Stimulated activated CD4-positive, alpha-beta T cell treated with anti-CD3 and anti-CD28 coated beads, Interleukin-1b, Interleukin-23, amount 100 ng/mL, for 48 hours (primary cell): ENCODE data around the gene KLK8.
A peak's percentile ranks its signal among the peaks of the same experiment; 100 is the strongest.
"Not testable (repeated sequence)": the region's sequence is repeated elsewhere in the genome, so short reads cannot be mapped to it uniquely, and the experiment has no call there.

Source experiments
- DNase-seq: peaks from one replicate; pipeline ENCODE4 v3.0.0-alpha.2; 2020

The KLK8 gene

DNA sequence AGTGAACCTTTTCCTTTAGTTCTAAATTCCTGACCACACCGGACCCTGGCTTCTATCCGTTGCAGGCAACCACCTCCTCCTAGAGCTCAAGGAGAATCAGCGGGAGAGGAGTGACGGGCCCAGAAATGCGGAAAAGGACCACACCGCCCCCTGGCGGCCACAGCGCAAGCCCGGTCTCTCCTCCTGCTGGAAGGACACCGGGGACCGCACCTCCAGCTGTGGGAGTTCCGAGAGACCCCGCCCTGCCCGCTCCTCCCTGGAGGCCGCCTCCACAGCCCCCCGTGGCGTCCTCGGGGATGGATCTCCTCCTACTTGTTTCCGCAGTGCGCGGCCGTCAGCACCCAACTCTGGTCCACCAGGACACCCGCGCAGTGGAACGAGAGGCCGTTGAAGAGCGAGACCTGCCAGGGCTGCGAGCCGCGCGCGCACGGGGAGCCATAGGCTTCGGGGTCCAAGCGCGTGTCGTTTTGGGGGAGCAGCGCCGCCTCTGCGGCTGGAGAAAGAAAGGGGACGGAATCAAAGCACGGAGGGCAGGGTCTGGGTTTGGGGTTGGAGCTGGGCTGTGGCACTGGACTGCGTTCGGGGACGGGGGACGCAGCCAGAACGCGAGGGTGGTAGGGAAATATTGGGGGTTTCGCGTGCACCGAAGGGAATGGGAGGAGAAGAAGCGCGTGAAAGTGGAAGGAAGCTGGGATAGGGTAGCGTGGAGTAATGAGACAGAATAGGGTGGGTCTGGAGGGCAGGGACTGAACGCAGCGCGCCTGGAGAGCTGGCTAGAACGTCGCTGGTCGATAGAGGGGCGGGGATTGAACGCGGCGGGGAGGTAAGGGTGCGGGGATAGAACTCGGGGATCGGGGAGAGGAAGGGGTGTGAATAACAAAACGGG is 15.6 kb upstream of the KLK8 start:
- peak; percentile 69 for DNase-seq

DNA sequence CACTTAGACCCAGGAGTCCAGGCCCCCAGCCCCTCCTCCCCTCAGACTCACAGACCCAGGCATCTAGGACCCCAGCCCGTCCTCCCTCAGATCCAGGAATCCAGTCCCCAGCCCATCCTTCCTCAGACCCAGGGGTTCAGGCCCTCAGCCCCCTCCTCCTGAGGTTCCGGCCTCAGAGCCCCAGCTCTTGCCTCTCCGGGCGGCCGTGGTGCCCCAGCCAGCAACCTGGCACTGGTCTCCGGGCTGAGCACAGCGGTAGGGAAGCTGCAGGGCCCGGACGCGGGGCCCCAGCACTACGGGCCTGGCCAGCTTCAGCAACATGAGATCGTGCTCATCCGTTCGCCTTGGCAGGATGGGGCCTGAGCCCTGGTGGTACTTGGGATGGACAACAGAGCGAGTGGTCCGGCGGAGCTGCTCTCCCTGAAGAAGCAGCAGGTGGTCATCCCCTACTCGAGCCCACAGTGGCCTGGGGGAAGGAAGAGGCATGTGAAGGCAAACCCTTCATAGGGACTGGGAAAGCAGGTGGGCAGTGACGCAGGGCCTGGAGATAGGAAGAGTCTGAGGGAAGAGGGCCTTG is 14.4 kb upstream of the KLK8 start:
- no peak for DNase-seq

DNA sequence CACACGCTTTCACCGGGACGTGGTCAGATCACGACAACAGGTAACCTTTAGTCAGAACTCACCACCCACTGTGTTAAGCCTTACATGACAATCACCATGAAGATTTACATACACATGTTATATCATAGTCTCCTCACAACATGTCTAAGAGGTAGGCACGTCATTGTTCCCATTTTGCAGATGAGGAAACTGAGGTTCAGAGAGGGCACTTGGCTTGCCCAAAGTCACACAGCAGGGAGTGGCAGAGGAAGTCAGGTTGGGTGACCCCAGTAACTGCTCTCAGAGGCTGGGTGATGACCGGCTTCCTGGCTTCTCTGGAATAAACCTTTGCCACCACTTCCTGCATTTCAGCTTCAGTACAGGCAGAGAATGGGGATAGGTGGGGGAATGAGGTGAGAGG is 12.8 kb upstream of the KLK8 start:
- no peak for DNase-seq

DNA sequence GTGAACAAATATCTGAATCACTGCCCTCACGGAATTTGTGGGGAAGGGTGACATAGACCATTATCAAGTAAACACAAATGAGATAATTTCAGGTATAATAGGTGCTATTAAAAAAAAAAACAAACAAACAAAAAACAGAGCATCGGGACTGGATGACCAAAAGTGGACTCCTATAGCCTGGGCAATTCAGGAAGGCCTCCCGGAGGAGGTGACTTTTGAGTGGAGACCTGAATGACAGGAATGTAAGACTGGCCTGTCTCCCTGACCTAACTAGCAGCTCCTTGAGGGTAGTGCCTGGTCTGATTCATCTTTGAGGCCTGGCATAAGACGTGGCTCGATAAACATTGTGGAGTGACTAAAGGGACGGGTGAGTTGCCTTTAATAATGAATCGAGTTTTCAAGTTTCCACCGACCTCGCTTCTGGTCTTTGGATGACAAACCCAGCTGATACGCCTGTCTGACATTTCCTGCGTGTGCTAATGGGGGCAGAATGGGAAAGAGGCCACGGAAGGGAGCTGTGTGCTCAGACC is 11.3 kb upstream of the KLK8 start:
- DNase-seq, result no peak

DNA sequence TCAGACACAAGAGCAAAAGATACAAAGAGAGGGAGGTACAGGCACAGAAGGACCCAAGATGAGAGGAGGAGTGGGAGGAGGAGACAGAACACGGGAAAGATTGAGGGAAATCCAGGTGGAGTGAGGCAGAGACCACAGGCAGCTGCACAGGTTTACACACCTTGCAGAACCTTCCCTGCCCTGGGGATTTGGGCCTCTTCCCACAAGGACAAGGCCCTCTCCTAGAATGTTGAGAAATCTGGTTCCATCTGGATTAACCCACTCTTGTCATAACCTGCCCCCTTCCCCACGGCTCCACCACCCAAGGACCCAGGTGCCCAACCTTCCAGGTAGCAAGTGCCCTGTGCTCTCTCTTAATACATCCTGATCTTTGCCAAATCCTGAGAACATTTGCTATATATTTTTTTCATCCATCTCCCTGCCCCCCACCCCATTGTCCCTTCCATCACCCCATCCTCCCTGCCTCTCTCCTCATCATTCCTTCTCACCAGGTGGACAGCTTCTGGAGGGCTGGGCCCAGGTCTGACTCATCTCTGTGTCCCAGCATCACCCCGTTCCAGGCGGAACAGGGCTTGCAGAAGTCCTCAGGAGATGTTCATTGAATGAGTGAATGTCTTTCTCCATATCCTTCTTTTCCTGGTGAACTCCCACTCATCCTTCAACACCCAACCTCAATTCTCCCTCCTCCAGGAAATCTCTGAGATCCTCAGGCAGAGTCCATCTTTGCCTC is 8.8 kb upstream of the KLK8 start:
- no peak for DNase-seq

DNA sequence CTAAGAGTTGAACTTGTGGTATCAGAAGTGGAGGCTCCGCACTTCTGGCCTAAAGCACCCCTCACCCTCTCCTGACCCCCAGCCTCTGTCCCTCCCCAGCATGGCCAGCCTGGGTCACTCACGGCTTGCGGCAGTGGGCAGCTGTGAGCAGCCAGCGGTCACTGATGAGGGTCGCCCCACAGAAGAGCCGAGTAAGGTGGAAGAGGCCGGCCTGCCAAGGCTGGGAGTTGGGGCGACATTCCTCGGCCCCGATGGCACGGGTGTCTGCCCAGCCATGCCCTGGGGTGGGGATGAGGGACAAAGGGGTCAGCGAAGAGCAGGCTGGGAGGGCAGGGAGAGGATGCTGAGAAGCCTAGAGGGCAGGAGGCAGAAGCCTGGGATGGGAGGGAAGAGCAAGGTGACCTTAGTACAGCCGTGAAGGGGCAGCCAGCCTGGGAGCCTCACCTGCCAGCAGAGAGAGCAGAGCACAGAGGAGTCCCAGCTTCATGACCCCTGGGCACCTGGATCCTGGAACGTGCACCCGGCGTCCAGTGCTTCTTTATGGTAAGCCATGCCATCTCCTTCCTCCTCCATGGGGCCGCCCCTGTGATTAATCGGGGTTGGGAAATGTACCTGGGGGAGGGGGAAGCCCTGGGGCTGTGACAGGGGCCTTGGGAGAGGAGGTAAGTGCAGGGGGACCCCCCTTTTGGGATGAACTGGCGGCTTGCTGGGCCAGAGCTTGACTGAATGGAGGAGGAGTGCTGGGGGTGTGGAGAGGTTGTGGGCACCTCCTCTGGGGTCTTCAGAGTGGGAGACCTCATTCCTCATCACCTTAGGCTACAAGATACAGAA is 7.9 kb upstream of the KLK8 start:
- DNase-seq, result no peak

DNA sequence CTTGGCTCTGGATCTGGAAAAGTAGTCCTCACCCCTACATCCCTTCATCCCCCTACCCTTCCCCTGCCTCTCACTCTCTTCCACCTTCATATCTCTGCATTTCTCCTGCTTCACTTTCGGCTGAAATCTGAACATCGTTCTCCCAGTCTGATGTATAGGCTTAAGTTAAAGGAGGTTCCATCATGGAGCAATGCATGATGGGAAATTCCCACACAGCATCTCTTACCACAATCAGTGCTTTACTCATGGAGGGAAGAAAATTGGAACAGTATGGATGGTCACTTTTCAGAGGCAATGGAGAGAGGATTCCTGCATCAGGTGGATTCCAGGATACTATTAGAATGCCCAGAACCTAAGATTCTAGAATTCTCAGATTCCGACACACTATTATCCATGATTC is 6.1 kb upstream of the KLK8 start:
- DNase-seq, result no peak

DNA sequence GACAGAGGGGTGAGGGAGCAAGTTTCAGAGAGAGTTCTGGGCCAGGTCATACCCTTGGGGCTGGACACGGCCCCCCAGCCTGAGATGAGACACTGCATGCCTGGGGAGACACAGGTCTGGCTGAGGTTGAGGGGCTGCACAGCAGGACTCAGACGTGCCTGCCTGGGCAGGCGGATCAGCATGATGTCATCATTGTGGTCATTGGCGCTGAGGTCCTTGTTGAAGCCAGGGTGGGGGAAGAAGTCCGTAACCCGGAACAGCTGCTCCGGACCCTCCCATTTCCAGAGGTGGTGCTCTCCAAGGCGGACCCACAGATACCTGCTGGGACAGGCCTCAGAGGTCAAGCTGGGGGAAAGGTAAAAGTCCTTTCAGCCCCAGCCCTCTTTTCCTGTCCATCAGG is 5.0 kb upstream of the KLK8 start:
- DNase-seq, result no peak

DNA sequence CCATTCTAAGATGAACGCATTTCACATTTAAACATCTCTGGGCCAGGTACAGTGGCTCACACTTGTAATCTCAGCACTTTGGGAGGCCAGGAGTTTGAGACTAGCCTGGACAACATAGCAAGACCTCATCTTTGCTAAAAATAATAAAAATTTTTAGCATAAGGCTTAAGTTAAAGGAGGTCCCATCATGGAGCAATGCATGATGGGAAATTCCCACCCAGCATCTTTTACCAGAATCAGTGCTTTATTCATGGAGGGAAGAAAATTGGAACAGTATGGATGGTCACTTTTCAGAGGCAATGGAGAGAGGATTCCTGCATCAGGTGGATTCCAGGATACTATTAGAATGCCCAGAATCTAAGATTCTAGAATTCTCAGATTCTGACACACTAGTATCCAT is 3.8 kb upstream of the KLK8 start:
- DNase-seq, result no peak

DNA sequence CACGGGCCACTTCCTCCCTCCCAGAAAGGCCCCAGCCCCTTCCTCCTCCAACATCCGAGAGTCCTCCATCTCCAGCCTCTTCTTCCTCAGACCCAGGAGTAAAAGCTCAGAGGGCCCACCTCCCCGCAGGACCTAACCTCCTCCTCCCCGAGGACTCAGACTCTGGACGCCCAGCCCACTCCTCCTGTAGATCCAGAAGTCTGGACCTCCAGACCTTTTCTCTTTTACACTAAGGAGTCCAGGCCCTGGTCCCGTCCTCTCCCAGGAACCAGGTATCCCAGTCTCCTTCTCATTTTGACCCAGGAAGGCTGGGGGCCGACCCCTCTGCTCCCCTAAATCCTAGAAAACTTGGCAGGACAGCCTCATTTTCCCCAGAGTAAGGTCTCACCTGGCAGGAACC is 1.9 kb upstream of the KLK8 start:
- no peak for DNase-seq

DNA sequence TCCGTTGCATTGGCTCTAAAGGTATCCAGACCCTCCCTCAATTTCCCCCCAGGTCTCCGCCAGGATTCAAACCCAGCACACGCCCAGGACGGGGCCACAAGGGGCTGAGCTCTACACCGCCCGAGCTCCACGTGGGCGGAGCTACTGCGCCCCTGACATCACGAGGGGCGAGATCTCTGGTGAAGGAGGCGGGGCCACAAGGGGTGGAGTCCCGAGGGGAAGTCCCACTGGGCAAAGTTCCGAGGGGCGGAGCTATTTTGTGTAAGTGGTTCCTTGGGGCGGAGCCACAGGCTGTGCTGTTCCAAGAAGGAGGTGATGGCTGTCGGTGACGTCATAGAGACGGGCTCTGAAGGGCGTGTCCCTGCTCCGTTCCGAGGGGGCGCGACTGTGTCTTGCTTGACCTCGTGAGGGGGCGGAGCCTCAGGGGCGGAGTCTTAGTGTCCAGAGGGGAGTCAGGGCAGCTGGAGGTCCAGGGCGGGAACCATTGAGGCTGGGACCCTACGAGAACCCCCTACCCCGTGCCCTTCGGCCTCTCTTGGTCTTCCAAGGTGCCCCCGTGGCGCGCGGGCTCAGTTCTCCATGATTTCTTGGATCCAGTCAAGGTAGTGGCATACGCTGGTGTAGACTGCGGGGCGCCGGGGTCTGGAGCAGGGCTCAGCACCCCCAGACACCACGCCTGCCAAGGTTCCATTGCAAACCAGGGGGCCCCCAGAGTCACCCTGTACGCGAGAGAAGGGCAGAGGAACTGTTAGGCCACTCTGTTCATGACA is 1.3 kb upstream of the KLK8 start:
- peak; percentile 44 for DNase-seq

DNA sequence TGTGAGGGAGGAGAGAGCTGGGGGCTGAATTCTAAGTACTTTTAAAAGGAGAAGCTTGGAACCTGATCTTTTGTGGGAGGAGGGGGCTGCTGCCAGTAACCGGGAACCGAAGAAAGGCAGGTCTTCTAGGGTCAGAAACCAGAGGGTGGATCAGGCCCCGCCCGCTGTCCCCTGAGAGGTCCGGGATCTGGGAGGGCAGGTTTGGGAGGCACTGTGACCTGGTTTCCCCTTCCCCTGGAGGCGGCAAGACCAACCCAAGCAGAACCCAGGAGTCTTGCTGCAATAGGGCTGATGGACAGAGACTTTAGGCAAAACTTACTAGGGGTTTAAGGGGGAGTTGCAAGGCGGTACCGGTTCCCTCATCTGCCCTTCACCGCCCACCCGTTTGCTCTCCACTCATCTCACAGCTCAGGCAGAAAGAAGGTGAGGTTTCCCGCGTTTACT is 707 bp upstream of the KLK8 start:
- no peak for DNase-seq

DNA sequence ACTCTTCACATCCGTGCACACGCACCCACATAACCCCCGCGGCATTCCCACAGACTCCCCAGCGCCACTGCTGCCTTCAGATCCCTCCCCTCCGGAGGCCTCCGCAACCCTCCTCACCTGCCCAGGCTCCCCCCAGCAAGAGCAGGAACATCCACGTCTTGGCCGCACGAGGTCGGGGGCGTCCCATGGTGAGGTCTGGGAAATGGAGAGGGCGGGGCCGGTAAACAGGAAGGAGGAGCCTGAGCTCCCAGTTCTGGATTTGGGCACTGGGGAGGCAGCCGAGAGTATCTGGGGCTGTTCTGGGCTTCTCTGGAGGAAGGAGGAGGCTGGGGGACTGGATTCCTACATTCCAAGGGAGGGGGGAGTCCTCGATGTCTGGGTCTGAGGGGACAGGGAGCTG is 423 bp downstream of the KLK8 start:
- DNase-seq, result no peak

DNA sequence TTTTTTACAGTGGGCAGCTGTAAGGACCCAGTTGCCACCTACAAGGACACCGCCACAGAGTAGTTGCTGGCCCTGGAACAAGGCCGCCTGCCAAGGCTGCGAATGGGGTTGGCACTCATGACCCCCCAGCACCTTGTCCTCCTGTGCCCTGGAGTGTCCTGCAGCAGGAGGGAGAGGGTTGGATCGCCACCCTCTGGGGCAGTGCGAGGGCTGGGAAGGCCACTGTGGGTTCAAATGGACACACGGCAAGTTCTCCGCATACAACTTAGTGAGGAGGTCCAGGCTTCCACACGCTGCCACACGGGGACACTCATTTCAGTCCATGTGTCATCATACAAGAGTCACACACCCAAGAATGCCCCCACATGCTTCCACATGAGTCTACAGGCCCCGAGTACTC is 978 bp downstream of the KLK8 start:
- DNase-seq, result no peak

DNA sequence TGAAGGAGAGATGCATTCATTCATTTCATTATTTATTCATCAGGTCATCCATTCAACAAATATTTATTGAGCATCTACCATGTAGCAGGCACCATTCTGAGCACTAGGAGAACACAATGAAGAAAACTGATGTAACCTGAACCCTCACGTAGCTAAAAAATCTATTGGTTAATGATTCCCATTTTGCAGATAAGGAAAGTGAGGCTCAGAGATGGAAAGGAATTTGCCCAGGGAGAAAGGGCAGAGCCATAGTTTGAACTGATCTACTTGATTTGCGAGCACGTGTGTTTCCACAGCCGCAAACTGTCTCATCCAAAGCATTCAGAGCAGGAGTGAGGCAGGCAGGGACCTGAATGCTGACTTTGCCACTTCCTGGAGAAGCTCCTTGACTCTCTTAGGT is 2.7 kb downstream of the KLK8 start:
- no peak for DNase-seq

DNA sequence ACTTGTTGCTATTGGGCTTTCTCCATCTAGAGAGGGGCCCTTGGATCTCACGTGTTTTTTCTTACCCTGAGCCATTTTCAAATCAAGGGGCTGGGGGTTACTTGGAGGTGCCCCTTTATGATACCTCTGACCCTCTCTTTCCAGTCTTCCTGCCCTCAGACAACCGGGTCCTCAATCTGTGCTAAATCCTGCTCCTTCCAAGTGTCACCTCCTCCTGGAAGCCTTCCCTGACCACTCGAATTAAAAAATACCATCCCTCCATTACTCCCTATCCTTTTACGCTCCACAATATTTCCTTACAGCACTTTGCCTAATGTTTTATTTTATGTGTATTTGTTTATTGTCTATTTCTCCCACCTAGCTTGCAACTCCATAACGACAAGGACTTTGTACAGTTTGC is 3.3 kb downstream of the KLK8 start:
- DNase-seq, result no peak

DNA sequence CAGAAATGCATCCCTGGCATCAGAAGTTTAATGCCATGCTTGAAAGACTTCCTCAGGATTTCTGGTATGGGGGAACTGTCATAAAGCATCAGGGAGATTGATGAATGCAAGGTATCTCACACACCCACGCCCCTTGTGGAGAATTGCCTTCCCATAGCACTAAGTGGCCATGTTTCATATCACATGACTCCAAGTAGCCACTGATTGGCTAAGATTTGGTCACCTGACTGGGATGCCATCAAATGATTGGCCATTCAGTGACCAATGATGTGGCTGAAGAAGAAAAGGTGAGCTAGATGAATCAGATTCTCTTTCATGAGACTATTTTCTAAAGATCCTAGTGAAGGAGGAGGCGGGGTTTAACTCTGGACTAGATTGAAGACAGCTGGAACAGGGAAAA is 7.3 kb downstream of the KLK8 start:
- DNase-seq, result peak; percentile 8

DNA sequence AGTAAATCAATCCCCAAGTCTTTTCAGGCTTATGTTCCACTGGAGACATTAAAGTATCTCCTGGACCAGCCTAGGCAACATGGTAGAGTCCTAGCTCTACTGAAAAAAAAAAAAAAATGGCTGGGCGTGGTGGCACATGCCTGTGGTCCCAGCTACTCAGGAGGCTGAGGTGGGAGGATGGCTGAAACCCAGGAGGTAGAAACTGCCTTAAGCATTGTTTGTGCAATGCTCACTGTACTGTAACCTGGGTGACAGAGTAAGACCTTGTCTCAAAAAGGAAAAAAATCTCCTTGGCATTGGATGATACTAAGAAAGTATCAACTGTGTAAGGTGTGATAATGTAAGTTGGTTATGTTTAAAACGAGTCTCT is 8.8 kb downstream of the KLK8 start:
- no peak for DNase-seq

DNA sequence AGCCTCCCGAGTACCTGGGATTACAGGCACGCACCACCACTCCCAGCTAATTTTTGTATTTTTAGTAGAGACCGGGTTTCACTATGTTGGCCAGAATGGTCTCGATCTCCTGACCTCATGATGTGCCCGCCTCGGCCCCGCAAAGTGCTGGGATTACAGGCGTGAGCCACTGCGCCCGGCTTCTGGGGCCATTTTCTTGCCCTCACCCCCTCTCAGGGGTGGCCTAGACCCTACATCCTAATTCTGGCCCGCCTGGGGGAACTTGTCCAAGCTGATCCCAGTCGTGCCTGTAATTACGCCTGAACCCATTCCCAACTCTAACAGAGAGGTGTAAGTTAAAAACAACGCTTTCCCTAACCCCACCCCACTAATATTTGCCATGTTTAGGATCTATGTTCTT is 17.0 kb downstream of the KLK8 start:
- DNase-seq, result not testable (repeated sequence)

DNA sequence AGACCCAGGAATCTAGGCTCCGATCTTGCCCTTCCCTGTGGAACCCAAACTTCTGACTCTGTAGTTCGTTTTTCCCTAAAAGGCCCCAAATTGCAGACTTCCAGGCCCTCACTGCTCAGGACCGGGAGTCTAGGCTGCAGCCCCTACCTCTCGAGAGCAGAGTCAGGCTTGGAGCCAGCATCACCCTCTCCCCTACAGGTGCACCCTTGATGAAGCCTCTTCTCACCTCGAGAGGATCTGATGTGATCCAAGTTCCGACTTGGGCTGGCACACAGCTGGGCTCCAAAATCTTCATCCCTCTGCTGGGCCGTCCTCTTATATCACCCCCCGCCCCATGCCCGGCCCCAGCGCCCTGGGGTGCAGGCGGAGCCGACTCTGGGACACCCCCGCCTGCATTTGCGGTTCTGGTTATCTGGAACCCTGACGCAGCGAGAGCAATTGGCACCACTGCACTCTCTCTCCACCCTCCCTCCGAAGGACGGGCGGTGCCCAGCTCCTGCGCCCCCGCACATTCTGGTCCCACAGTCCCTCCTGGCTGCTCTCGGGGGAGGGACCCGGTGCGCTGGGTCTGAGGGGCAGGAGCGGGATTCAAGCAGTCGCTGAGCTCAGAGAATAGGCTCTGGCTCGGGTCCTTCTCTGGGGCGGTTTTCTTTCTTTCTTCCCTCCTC is 17.6 kb downstream of the KLK8 start, which contains the start of gene KLK7:
Gene KLK7, minus strand, starts transcription at position 293 of the 668 bp plus-strand sequence. CDS start 1,518 bp downstream, outside the sequence.
- DNase-seq, result no peak

DNA sequence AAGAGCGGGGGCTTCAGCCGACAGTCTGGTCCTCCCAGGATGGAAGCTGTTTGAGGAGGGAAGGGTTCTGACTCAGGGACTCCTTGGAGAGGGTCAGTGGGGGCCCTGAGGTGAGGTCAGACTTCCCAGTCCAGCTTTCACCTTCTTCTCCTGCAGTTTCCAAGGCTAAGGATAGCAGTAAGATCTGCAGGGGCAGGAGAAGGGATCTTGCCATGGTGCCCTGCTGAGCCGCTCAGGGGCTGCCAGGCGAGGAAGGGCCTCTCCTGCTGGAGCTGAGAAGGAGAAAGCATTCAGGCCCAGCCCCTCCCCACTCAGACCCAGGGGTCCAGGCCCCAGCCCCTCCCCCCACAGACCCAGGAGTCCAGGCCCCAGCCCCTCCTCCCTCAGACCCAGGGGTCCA is 19.2 kb downstream of the KLK8 start:
- DNase-seq, result no peak
